ENCODE data around the gene STEAP2.
"Not testable (repeated sequence)": the region's sequence is repeated elsewhere in the genome, so short reads cannot be mapped to it uniquely, and the experiment has no call there.

The STEAP2 gene

GRCh38 chr7:90211391-90212148 is at the start of gene STEAP2:
TSS of gene STEAP2 (plus strand) at chr7:90211740. CDS start at chr7:90225083, 13,343 bp downstream.
- peak; percentile 87 for DNase-seq

DNA sequence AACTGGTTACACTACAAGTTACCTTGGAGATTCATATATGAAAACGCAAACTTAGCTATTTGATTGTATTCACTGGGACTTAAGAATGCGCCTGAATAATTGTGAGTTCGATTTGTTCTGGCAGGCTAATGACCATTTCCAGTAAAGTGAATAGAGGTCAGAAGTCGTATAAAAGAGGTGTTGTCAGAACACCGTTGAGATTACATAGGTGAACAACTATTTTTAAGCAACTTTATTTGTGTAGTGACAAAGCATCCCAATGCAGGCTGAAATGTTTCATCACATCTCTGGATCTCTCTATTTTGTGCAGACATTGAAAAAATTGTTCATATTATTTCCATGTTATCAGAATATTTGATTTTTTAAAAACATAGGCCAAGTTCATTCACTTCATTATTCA is 48.0 kb upstream of the STEAP2 start:
- no peak for DNase-seq

DNA sequence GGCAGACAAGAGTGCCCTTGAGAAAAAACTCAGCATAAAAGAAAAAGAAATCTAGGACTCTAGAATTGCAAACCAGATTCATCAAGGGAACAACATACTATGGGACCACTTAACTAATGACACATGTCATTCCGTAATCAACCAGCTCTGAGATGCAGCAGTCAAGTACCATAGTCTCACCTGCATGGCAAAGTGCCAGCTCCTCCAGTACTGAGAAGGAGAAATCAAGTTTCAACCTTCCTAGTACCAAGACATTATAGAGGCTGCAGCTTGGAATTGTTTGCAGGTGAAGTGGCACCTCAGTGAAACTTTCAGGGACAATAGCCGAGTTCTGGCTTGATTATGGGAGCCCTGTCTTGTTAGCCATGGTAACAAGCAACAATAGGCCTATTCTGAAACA is 45.8 kb upstream of the STEAP2 start:
- no peak for DNase-seq

DNA sequence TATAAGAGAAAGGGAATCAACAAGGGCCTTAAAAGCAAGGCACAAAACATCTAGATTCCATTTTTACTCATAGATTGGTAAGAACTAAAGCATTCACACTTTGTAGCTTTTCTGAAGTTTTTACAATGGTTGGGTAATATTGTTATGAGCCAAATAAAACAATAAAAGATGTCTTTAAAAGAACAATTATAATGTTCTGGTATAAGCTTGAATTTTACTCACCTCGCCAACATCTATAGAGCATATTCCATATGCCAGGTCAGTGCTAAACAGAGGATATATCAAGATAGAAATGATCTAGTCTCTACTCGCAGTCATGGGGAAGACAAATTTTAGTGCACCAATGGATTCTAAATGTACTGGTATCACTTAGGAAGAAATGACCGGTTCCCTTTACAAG is 45.4 kb upstream of the STEAP2 start:
- DNase-seq, result no peak

- no peak for DNase-seq
Measured at GRCh38 chr7:90167361-90167760, 44.2 kb upstream of the STEAP2 start.

- DNase-seq, result no peak
Measured at GRCh38 chr7:90169891-90170290, 41.6 kb upstream of the STEAP2 start.

DNA sequence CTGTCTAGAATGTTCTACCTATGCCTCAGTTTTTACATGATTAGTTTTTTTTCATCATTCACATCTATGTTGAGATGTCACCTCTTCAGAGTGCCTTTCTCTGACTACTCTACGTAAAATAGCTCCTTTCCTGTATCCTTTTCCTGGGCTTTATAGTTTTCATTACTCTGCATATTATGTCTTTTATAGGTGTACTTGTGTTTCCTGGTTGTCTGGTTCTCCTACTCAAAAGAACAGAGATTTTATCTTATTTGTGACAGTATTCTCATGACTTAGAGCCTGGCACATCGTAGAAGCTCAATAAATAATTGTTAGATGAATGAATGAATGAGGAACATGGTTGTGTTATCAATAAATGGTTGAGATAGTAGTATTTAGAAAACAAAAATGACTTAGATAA is 39.4 kb upstream of the STEAP2 start:
- no peak for DNase-seq

DNA sequence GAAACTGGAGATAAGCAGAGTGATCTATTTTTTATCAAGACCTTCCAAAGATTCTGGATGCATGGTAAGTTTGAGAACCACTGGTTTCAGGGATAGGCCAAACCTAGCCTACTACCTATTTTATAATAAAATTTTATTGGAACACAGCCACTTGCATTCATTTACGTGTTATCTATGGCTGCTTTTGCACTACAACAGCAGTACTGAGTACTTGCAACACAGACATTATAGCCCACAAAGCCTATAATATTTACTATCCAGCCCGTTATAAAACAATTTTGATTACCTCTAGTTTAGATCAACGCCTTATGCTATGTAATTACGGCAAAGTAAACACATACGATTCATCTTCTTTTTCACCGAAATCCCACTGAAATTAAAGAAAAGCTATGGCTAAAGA is 38.9 kb upstream of the STEAP2 start:
- no peak for DNase-seq

DNA sequence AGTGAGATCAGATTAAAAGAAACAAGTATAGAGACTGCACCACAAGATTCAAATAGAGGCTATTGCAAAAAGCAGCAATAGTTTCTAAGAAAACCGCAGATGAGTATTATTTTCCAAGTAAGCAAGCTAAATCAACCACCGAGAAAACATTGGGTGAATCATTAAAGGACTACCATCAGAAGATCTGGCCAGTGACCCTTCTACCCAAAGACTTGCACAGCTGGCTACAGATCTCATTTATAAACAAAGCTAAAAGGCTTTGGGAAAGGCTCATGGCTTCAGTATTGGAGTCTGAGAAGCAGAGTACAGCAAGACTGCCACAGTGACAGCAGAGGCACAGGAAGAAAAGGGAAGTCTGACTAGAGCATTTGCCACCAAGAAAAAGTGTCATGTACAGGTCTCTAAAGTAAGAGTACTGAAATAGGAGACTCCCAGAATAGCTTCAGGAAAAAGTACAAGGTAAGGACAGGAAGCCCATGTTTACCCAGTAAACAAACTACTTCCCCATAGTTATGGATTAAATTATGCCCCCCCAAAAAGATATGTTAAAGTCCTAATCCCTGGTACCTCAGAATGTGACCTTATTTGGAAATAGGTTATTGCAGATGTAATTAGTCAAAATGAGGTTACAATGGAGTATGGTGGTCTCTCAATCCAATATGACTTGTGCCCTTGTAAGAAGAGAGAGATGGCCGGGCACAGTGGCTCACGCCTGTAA is 38.3 kb upstream of the STEAP2 start:
- DNase-seq, result no peak

- DNase-seq, result no peak
Measured at GRCh38 chr7:90175667-90176066, 35.9 kb upstream of the STEAP2 start.

DNA sequence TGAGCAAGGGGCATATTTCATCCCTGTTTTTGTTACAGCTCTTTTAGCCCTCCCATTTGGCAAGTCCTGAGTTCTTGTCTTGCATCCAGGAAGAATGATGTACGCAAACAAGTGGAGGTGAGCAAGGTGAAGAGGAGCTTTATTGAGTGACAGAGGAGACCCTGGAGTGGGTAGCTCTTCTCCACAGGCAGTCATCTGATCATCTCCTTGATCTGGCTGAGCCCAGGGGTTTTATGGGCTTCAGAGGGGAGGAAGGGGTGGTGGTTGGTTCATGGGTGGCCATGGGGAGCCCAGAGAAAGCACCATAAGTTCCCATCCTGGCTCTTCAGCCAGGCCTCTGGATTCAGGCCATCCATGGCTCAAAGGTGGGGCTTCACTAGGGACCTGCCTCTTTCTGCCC is 35.3 kb upstream of the STEAP2 start:
- no peak for DNase-seq

DNA sequence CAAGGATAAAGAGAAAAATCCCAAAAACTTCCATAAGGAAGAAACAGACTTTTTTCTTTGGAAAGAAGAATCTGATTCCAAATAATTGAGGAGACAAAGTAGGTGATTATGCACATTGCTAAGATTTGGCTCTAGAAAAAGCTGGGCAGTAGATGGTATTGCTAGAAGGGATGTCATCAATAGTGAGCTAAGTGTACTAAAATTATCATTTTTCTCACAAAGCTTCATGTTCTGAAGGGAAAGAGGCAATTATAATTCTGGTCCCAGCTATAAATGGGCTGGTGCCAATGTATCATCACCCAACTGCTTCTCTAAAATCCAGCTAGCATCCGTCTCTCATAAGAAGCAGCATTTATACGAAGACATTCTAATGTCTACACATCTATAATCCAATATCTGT is 33.4 kb upstream of the STEAP2 start:
- DNase-seq, result no peak

- peak; percentile 34 for DNase-seq
Measured at GRCh38 chr7:90178679-90179278, 32.8 kb upstream of the STEAP2 start.

DNA sequence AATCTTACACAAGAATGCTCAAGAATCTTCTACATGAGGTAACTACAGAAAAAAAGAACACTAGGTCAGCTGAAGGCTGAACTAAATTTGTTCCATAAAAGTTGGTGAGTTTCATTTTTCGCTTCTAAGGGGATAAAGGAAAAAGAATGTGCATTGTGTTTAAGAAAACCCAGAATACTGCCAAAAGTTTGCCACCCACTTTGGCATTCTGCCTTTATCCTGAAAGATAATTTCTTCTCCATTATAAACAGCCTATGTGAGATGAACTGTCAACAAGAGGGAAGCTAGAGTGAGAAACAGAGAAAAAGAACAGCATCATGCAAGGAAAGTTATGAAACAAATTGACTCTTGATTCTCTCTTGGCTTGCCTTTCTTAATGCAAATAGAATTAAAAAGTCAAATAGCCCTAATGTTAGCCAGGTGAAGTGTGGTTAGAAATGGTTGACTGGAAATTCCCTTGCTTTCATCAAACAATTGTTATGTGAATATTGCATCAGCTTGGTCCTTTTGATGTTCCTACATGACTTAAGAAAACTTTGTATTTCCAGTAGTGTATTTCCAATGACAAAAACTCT is 31.4 kb upstream of the STEAP2 start:
- no peak for DNase-seq

DNA sequence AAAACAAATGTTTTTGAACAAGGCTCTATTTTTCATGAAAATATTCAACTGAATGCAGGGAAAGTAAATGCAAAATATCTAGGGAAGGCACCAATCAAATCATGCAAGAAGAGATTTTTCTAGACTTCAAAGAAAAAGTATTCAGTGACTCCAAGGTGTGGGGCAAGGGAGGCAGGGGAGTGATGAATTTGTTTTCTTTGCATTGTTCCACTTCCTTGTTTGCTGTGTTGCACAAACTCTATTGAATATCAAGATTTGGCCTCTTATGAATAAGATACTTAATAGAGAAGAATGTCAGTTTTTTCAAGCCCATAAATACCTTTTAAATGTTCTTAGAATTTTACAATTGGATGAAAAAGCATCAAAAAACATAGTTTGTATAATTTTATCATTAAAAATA is 30.9 kb upstream of the STEAP2 start:
- DNase-seq, result no peak

- no peak for DNase-seq
Measured at GRCh38 chr7:90181485-90181884, 30.1 kb upstream of the STEAP2 start.

- not testable (repeated sequence) for DNase-seq
Measured at GRCh38 chr7:90186290-90186689, 25.2 kb upstream of the STEAP2 start.

GRCh38 chr7:90187507-90188050 is 24.0 kb upstream of the STEAP2 start:
- DNase-seq, result no peak

- DNase-seq, result no peak
Measured at GRCh38 chr7:90188281-90188680, 23.3 kb upstream of the STEAP2 start.

GRCh38 chr7:90190995-90191394 is 20.5 kb upstream of the STEAP2 start:
- no peak for DNase-seq

- no peak for DNase-seq
Measured at GRCh38 chr7:90191648-90192047, 19.9 kb upstream of the STEAP2 start.

DNA sequence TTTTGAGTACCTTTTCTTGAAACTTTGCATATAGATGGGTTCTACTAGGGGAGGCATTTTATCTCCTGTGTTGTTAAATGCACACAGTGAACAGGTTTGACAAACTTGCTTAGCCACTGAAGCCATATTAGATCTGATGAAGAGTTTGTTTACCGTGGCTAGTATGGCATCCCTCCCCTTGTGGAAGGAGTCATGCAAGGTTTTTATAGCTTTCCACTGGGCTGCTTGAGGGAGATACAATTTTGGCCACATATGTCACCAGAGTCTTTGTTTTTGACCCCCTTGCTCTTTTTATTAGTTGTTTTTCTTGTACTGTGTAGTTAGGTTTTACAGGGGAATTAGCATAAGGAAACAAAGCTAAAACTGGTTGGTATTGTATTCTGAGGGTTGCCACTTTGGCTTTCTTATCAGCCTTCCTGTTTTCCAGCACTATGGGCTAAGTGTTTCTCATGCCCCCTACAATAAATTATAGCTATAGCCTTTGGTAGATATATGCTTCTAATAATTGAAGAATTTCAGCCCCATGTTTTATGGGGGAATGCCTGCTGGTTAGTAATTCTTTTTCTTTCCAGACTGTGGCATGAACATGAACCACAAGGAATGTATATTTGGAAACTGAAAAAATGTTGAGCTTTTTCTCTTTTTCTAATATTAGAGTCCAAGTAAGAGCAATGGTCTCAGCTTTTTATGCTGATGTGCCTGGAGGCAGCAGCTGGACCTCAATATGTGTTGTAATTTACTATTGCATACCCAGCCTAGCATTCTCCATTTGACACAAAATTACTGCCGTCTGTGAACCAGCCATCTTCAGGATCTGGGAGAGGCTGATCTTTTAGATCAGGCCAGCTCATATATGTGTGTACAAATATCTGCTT is 18.4 kb upstream of the STEAP2 start:
- DNase-seq, result no peak
